Measurements from ENCODE around the gene ABHD4. TPM values are rescaled to one million over a fixed set of nuclear protein-coding genes. Genes with fewer than 3 reads are reported as not detected.

ABHD4 gene
- total and polyA plus RNA-seq, 10 of the 15 experiments (the other 5 are each of a cell fraction or from before 2014, with no cell fraction given): 5.4 to 28.7 (median 10.8) TPM

DNA sequence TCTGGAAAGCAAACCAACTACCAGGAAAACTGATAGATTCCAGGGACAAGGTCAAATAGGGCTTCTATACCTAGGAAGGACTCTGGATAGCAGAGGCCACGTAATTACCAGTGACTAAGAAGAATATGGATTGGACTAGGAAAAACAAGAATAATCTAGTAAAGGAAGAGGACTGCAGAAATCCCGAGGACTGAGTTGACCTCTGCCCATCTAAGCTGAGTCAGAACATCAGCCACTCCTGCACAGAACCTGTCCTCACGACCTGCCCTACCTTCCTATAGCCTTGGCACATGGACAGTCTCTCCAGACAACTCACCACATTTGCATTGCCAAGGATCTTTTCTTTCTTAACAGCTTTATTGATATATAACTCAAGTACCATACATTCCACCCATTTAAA is 43.7 kb downstream of the ABHD4 start:
- H3K79me2 ChIP-seq (ENCODE audit: control insufficient read depth, insufficient read depth, low read length): no peaks in the 10 kb centered on the region
- H3K9me3 ChIP-seq (replicated peaks; ENCODE audit: control insufficient read depth, insufficient read depth, low read length): no peaks in the 10 kb centered on the region
- ChIA-PET CTCF (interaction anchor here (0.8 to 5.4 kb wide), 5 partner anchors 9 to 210 kb away, joined by 3 to 36 read pairs (median 6); no protein-coding TSS in a partner anchor), POLR2A (no interaction called here), RAD21 (ENCODE audit: unreplicated experiment) (interaction anchor here (1.2 to 2.0 kb wide), 2 partner anchors 70 to 71 kb away, joined by 3 to 7 read pairs; no protein-coding TSS in a partner anchor), SMC1A (ENCODE audit: uncharacterized antibody, unreplicated experiment) (interaction anchor here (1.1 to 3.3 kb wide), 4 partner anchors 40 to 79 kb away, joined by 3 to 13 read pairs (median 6); no protein-coding TSS in a partner anchor)
- no TSS peak for BruUV-seq (replicated peaks)
- no peak overlapping the region for H3K27ac ChIP-seq (ENCODE audit: control insufficient read depth, insufficient read depth)
- ATAC-seq: no peak
- intact Hi-C loops (cut with micrococcal nuclease; ENCODE audit: unreplicated experiment): no loop called here
- H3K9ac ChIP-seq (ENCODE audit: control insufficient read depth, insufficient read depth, low read length): no peak overlapping the region
- no peaks in the 10 kb centered on the region for H3K4me1 ChIP-seq (ENCODE audit: control insufficient read depth, insufficient read depth, low read length)
- no peaks in the 10 kb centered on the region for H3K36me3 ChIP-seq (ENCODE audit: control insufficient read depth in 2 of 2, insufficient read depth in 2 of 2, low read length in 1 of 2)
- H4K20me1 ChIP-seq (ENCODE audit: control insufficient read depth, insufficient read depth): no peaks in the 10 kb centered on the region
- H2AFZ ChIP-seq (ENCODE audit: control insufficient read depth, low read depth, low read length): no peak overlapping the region
- TF ChIP-seq RAD51 (IDR thresholded peaks at IDR 0.05) (no peak), MEF2A (IDR thresholded peaks at IDR 0.05; ENCODE audit: insufficient read depth, low read depth, low read length) (no peak), SREBF2 (IDR thresholded peaks at IDR 0.05; ENCODE audit: low read length) (no peak), CEBPB (IDR thresholded peaks at IDR 0.05; ENCODE audit: borderline replicate concordance in 1 of 2, low read depth in 2 of 2, low read length in 2 of 2) (no peak), LARP7 (IDR thresholded peaks at IDR 0.05) (no peak), KLF5 (IDR thresholded peaks at IDR 0.05; ENCODE audit: partially characterized antibody) (no peak), RELA (IDR thresholded peaks at IDR 0.05; ENCODE audit: borderline replicate concordance, partially characterized antibody) (no peak), JUNB (IDR thresholded peaks at IDR 0.05) (no peak), BHLHE40 (IDR thresholded peaks at IDR 0.05; ENCODE audit: borderline replicate concordance in 1 of 2, low read depth in 2 of 2, low read length in 1 of 2) (no peak), KDM1A (IDR thresholded peaks at IDR 0.05; ENCODE audit: borderline replicate concordance) (no peak), ZNF274 (IDR thresholded peaks at IDR 0.05; ENCODE audit: insufficient read depth, insufficient read length) (no peak)
- TF ChIP-seq, protein P1, sequence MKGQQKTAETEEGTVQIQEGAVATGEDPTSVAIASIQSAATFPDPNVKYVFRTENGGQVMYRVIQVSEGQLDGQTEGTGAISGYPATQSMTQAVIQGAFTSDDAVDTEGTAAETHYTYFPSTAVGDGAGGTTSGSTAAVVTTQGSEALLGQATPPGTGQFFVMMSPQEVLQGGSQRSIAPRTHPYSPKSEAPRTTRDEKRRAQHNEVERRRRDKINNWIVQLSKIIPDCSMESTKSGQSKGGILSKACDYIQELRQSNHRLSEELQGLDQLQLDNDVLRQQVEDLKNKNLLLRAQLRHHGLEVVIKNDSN (IDR thresholded peaks at IDR 0.05; ENCODE audit: borderline replicate concordance, extremely low read length, insufficient read depth, low read depth, low read length): no peak
- TF ChIP-seq, protein P2, sequence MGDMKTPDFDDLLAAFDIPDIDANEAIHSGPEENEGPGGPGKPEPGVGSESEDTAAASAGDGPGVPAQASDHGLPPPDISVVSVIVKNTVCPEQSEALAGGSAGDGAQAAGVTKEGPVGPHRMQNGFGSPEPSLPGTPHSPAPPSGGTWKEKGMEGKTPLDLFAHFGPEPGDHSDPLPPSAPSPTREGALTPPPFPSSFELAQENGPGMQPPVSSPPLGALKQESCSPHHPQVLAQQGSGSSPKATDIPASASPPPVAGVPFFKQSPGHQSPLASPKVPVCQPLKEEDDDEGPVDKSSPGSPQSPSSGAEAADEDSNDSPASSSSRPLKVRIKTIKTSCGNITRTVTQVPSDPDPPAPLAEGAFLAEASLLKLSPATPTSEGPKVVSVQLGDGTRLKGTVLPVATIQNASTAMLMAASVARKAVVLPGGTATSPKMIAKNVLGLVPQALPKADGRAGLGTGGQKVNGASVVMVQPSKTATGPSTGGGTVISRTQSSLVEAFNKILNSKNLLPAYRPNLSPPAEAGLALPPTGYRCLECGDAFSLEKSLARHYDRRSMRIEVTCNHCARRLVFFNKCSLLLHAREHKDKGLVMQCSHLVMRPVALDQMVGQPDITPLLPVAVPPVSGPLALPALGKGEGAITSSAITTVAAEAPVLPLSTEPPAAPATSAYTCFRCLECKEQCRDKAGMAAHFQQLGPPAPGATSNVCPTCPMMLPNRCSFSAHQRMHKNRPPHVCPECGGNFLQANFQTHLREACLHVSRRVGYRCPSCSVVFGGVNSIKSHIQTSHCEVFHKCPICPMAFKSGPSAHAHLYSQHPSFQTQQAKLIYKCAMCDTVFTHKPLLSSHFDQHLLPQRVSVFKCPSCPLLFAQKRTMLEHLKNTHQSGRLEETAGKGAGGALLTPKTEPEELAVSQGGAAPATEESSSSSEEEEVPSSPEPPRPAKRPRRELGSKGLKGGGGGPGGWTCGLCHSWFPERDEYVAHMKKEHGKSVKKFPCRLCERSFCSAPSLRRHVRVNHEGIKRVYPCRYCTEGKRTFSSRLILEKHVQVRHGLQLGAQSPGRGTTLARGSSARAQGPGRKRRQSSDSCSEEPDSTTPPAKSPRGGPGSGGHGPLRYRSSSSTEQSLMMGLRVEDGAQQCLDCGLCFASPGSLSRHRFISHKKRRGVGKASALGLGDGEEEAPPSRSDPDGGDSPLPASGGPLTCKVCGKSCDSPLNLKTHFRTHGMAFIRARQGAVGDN (IDR thresholded peaks at IDR 0.05): no peak
- no peak overlapping the region for H3K4me3 ChIP-seq
- peak; percentile 66 for FAIRE-seq
- H3K4me2 ChIP-seq (ENCODE audit: control insufficient read depth, insufficient read depth): no peak overlapping the region
- in situ Hi-C loops (cut with MboI): no loop called here
- DNase-seq (ENCODE audit: low read depth, low spot score): no peak
- 15% methylated on average over 3 of the region's 3 CpGs for WGBS (ENCODE audit: insufficient coverage, insufficient replicate concordance, low lambda C conversion rate, missing lambda C conversion rate)
- H3K27me3 ChIP-seq (replicated peaks in 1 of 2; ENCODE audit: control insufficient read depth in 2 of 2, insufficient read depth in 2 of 2, low read length in 1 of 2): no peaks in the 10 kb centered on the region
